Measurements from ENCODE around the gene RBM14. TPM values are rescaled to one million over a fixed set of nuclear protein-coding genes. Genes with fewer than 3 reads are reported as not detected.
"Not testable (repeated sequence)": the region's sequence is repeated elsewhere in the genome, so short reads cannot be mapped to it uniquely, and the experiment has no call there.

Gene RBM14
- total RNA-seq, 1 experiment from 2014 or later, result 53.4 TPM

DNA sequence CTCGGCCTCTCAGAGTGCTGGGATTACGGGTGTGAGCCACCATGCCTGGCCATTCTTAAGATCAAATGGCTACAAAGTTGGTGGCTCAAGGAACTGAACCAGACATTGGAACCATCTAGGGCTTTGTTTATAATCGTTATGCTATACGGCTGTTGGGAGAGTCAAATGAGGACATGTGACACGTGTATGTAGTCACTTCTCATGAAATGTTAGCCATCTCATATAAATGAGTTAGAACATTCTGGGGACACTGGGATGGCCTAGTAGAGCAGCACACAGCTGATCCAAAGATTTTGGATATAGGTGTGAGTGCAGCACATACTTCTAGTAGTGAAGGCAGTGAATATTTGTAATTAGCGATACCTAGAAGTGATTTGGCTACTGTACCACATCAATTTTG lies 15.5 kb downstream of the RBM14 start:
- no peak for DNase-seq (ENCODE audit: low read depth)

DNA sequence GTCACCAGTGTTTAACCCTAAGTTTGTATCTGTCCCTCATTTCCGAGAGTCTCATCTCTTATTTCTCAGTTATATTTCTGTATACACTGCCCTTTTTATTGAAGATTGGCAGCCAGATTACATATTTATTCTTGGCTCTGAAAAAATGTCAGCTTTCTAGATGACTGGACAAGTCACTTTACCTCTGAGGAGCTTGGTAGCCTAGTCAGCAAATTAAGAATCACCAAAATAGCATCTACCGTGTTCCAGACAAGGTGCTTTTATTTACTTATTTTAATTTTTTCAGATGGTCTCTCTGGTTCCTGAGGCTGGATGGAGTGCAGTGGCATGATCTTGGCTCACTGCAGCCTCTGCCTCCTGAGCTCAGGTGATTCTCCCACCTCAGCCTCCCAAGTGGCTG lies 16.5 kb downstream of the RBM14 start:
- DNase-seq (ENCODE audit: low read depth), result no peak

DNA sequence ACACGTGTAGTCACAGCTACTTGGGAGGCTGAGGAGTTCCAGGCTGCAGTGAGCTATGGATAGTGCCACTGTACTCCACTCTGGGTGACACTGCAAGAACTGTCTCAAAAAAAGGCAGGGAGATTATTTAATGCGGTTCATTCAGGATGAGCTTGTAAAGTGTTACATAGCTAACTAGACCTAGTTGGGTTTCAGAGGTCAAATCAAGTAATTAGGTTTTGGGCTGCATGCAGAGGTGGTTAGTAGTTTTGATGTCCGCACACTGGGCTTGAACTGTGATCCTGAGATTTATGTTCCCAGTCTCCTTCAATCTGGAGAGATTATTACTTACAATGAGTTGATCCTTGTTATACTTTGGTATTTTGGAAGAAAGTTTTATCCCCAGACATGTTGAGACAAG lies 20.0 kb downstream of the RBM14 start:
- no peak for DNase-seq (ENCODE audit: low read depth)

DNA sequence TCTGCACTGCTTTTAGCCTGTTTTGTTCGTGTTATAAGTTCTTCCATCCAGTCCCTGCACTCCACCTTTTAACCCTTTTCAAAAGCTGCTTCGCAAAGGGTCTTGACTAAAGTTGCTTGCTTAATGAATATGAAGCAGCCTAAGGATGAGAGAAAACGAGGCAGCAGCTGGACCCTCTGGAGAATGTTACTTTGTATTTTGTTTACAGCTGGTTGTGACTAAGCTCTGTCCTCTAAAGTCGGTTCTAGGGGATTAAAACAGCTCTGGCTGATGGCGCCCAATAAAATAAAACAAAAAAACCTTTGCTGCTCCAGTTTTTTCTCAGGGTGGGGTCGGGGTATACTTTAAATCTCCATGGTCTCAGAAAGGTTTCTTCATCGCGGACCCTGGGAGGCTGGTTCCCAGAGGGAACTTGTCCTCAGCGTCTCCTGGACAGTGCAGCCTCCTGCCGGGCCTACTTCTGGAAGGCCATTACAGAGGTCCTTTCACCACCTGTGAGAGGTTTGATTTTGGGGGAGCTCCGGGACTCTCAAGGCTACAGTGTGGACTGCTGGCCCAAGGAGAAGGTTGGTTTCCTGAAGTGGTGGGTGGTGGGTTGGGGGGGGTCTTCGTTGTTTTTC lies 21.2 kb downstream of the RBM14 start:
- DNase-seq (ENCODE audit: low read depth), result peak; percentile 44

DNA sequence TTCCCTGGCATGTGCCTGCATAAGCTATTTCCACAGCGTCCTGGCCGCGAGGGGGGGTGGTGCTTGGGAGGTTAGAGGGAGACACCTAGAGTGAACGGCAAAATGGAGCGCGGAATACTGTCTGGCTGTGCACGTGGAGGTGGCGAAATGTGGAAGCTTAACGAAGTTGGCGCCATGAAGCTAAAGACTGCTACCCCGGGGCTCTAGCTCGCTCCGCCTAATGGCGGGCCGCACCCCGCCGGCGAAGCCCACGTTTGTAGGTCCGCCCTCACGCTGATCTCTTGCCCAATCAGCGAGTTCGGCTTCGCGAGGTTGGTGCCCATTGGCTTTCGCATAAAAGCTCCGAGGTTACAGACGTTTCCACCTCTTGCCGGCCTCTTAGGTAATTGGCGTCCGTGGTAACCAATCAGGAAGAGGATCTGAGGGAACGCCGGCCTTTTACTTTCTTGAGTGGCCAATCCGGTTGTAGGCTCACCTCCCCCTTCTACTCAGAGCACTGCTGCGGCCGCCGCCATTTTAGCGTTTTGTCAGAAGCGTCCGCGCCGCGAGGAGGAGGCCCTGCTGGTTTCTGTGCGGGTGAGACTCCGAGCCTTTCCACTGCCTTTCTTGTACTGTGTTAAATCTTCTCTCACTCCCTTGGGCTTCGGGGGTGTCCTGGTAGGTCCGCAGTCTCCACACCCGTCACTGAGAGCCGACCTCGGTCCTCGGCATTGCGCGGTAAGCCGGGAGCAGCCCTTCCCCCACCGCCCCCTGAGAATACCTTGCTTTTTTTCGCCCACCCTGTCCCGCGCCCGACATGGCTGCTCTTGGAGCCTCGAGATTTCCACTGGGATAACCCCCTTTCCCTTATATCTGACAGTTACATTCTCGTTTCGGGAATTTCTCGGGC lies 22.0 kb downstream of the RBM14 start, which contains the start of gene RBM4:
TSS of gene RBM4 (plus strand) at position 527 of the 889 bp plus-strand sequence. CDS start 1,009 bp downstream, outside the sequence.
- DNase-seq (ENCODE audit: low read depth), result peak; percentile 100

DNA sequence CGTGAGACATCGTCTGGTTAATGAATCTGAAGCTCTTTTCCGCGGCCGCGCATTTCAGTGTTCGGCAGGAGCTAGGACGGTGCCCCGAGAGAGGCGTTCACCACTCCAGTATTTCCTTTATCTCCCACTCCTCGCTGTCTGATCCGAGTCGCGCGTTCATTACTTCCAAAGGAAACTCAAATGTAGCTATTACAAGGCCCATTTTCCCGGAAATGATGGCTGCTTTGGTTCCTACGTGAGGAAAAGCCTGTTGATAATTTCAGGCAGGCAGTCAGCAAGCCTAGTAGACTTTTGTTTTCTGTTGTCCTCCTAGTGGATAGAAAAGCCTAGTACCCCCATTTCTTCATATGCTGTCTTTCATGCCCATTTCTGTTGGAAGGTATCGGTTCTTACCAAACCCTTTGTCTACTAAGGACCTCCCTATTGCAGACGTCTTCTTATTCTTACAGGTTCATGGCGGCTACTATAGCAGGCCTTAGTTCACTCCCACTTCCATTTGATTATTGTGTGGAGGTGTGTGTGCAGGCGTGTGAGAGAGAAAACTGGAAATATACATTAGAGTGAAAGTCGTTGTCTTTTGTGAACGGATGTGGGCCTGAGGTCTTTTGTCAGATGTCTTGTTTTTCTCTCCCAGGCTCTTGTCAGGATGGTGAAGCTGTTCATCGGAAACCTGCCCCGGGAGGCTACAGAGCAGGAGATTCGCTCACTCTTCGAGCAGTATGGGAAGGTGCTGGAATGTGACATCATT lies 22.8 kb downstream of the RBM14 start:
- peak; percentile 45 for DNase-seq (ENCODE audit: low read depth)

DNA sequence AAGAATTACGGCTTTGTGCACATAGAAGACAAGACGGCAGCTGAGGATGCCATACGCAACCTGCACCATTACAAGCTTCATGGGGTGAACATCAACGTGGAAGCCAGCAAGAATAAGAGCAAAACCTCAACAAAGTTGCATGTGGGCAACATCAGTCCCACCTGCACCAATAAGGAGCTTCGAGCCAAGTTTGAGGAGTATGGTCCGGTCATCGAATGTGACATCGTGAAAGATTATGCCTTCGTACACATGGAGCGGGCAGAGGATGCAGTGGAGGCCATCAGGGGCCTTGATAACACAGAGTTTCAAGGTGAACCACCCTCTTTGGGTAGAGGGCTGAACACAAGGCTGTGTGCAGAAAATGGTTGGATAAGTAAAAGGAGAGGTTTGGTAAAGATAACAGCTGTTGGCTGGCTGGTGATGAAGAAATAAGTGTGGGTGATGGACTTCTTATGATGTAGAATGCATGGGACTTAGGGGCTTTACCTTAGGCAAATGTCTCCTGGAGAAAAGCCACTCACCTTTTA lies 23.4 kb downstream of the RBM14 start:
- DNase-seq (ENCODE audit: low read depth), result not testable (repeated sequence)

DNA sequence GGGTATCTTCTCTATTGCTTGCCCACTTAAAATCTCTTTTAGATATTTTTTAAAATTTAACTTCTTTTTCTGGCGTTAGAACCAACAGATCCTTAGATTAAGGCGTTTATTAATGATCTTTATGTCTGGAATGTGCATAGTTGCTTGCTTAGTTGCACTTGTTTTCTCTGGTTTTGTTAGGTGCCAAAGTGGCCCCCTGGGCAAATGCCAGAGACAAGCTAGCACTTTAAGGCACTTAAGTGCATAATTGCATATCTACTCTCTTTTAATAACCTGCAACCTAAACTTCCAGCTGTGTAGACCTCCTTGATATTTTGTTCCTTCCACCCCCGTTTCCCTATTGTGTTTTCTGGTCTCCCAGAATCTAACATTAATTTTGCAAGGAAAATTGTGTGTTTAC lies 25.4 kb downstream of the RBM14 start:
- DNase-seq (ENCODE audit: low read depth), result no peak

DNA sequence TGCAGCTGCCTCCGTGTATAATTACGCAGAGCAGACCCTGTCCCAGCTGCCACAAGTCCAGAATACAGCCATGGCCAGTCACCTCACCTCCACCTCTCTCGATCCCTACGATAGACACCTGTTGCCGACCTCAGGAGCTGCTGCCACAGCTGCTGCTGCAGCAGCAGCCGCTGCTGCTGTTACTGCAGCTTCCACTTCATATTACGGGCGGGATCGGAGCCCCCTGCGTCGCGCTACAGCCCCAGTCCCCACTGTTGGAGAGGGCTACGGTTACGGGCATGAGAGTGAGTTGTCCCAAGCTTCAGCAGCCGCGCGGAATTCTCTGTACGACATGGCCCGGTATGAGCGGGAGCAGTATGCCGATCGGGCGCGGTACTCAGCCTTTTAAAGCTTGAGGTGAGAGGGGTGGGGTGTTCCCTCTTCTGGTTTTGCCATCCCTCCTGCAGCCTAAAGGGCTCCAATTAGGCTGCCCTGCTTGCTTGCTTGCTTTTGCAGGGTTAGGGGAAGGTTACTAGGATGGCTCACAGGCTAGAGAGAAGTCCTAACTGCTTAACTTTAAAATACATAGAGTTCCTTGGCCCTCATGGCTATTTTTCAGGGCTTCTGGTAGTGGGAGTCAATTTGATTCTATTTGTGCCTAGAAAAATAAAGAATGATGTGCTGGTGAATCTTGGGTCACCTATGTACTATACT lies 27.5 kb downstream of the RBM14 start:
- no peak for DNase-seq (ENCODE audit: low read depth)

DNA sequence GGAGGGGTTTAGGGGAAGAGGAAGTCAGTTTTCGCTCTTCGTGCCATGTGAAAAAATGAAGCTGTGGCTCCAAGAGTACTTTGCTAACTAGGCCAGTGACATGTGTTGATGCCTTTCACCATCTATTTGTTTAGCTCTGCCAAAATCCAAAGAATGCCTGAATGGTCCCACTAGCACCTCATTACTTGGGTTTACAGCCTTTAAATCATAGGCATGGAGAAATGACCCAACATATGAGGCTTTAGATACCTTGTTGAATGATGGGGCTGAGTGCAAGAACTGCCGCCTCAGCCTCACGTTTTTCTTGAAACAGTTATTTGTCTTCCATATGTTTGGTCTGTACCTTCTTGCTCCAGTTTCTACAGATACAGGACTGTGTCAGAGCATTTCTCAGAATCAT lies 30.4 kb downstream of the RBM14 start:
- no peak for DNase-seq (ENCODE audit: low read depth)

DNA sequence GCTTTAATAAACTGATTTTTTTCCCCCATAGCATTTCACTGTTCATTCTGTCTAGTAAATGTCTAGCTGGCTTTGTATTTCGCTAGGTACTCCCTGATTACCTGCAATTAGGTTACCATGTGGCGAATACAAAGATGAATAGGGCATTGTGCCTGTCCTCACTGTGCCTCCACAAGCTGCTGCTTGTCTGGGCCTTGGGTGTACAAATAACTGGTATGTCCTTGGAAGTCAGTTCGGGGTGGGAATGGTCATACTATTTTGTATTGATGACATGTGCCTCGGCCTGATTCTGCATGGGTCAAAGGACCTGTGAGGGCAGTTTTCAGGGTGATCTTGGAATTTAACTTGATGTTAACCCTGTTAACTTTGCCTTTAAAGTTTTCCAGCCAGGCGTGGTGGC lies 33.5 kb downstream of the RBM14 start:
- DNase-seq (ENCODE audit: low read depth), result no peak

DNA sequence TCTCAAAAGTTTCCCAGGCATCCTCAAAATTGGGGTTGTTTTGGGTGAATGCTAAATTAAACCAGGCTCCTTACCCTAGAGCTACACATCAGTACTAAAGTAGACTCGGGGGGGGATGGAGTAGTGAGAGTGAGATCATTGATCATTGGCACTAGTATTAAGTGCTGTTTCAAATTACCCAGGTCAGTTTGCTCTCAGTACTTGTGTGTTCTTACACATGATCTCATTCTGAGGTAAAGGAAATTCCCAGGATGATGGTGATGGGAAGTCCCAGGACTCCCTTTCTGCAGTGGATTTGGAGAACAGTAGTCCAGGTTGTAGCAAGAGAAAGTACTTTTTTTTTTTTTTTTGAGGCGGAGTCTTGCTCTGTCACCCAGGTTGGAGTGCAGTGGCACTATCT lies 34.6 kb downstream of the RBM14 start:
- DNase-seq (ENCODE audit: low read depth), result peak; percentile 42

DNA sequence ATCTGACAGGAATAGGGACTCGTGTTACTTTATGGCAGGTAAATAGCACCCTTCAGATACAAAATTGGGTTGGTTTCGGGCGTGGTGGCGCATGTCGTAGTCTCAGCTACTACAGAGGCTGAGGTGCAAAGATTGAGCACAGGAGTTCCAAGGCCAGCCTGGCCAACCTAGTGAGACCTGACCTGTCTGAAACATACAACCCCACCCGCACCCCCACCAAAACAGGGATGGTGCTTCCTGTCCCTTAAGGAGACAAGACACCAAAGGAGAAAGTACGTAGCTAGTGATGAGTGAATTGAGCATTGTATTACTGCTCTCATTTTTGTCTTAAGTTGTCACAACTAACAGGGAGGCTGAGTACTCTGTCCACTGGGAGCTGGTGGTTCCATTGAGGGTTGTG lies 36.2 kb downstream of the RBM14 start:
- no peak for DNase-seq (ENCODE audit: low read depth)

DNA sequence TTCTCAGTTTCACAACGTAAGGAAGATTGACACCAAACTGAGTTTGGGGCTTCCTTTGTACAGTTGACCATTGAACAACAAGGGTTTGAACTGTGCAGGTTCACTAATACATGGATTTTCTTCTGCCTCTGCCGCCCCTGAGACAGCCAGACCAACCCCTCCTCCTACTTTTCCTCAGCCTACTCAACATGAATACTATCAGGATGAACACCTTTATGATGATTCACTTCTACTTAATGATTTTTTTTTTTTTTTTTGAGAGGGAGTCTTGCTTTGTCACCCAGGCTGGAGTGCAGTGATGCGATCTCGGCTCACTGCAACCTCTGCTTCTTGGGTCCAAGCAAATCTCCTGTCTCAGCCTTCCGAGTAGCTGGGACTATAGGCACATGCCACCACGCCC lies 36.7 kb downstream of the RBM14 start:
- peak; percentile 22 for DNase-seq (ENCODE audit: low read depth)

DNA sequence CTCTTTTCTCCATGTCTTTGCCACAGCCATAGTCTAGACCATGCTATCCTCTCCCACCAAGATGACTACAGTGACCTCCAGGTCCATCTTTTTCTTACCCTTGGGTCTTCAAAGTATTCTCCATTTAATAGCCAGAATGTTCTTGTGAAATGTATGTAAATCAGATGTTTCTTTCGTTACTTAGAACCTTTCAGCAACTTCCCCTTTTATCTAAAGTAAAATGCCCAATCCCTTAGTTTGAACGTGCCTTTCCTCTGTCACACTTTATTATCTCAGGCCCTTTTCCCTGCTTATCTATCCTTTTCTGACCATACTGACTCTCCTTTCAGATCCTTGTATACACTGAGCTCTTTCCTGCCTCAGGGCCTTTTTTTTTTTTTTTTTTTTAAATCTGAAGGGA lies 43.3 kb downstream of the RBM14 start:
- DNase-seq (ENCODE audit: low read depth), result no peak

DNA sequence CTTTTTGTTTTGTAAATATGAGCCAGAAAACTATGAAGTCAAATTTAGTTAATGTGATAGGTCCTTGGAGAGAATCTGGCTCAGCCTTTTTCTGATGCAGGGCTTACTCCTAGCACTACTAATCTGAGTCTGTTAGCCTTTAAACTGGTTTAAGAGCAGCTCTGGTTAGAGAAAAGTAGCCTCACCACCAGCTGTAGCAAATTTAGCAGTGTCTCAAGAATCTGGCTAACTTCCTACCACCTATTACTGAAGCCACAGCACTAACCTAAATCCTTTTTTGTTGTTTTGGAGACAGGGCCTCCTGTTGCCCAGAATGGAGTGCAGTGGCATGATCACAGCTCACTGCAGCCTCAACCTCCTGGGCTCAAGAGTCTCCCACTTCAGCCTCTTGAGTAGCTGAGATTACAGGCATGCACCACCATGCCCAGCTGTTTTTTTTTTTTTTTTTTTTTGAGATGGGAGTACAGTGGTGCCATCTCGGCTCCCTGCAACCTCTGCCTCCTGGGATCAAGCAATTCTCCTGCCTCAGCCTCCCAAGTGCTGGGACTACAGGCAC lies 47.4 kb downstream of the RBM14 start:
- DNase-seq (ENCODE audit: low read depth), result no peak

DNA sequence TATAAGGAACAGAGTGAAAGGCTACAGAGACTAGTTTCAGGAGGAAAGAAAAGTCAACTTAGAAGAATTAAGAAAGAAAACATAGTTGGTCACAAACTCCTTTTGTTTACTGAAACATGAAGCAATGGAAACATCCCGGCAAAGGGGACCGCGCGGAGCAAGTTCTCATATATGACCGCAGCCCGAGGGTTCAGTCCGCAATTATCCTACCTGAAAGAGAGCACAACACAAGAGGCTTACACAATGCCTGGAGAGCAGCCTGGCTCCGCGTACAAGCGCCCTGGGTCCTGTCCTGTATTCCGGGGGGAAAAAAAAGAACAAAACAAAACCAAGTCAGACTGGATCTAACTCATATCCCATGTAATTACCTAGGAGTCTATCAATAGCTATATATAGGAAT lies 48.9 kb downstream of the RBM14 start:
- DNase-seq (ENCODE audit: low read depth), result no peak

DNA sequence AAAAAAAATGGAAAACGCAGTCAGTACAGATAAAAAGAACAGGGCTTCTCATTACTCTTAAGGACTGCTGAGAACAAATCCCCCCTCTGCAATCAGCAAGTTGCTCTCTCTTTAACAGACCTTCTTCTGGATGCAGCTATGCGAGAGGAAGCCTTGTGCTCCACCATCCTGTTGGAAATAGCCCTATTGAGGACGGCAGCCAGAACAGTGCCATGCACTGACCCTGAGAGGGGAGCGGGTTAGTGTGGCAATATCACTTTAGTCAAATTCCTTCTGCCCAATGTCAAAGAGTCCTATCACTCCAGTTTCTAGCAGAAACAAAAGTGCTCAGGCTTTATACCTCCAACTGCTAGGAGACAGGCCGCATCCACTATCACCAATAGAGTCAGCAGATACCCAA lies 54.4 kb downstream of the RBM14 start:
- no peak for DNase-seq (ENCODE audit: low read depth)

DNA sequence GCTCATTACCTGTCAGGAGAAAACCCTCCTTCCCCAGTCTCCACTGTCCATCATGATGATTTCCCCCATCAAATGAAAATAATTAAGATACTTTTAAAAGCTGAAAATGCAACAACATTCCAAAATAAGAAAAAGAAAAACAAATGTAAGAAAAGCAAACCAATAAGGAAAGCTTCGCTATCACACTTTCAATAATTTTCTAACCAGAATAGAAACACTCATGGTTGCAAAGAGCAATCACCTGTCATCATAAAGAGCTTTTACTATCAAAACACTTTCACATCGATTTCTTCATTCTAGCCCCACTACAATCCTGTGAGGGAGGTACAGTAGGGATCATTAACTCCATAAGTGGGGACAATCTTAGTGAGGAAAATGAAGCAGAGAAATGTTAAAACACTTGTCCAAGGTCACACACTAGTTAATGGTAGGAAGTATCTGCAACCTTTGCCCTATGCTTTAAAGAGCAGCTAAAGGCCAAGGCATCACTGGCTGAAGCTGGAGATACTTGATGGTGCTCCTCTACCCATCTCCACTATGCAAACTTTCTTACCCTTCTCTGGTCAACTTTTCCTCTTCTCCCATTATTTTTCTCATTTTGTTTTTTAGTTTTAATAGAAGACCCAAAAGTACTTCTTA lies 58.7 kb downstream of the RBM14 start:
- DNase-seq (ENCODE audit: low read depth), result no peak

DNA sequence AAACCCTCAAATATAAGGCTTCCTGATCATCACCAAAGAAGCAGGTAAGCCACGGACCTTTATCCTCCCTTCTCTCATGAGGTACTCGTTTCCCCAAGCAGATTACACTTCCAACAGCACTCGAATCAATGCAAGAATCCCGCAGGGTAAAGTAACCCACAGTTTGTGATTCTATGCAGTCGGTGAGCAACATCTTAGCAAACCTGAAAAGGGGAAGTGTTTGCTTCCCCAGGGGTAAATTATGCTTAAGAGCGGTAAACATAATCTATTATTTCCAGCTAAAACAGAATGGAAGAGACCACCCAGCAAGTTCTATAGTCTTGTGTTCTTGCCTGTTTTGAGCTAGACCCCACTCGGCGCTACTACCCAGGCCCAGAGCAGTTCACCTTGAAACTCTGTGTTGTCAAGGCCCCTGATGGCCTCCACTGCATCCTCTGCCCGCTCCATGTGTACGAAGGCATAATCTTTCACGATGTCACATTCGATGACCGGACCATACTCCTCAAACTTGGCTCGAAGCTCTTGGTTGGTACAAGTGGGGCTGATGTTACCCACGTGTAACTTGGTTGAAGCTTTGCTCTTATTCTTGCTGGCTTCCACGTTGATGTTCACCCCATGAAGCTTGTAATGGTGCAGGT lies 60.0 kb downstream of the RBM14 start:
- no peak for DNase-seq (ENCODE audit: low read depth)

Data from M059J (cell line).